ENCODE measurements around the gene CDH1.

CDH1 gene

DNA sequence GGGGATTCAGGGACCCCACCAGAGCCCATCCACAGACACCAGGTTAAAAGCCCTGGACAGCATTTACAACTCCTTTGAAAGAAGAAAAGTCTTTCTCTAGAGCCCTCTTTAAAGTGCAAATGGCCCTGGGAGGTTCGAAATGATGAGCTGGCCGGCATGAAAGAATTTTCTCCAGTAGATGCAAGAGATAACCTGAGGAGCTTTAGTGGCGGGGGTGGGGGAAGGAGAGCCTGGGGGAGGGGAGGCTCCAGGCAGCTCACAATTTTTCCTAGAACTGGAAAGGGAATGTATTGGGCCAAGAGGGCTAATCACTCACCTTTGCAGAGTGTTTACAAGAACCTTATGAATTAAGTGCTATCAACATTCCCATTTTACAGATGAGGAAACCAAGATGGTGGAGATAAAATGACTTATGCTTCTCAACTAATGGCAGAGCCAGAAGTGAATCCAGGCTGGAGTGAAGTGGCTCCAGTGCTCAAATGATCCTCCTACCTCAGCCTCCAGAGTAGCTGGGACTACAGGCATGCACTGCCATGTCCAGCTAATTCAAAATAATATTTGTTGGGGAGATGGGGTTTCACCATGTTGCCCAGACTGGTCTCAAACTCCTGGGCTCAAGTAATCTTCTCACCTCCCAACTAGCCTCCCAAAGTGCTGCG is 4.2 kb upstream of the CDH1 start:
- DNase-seq: no peak

DNA sequence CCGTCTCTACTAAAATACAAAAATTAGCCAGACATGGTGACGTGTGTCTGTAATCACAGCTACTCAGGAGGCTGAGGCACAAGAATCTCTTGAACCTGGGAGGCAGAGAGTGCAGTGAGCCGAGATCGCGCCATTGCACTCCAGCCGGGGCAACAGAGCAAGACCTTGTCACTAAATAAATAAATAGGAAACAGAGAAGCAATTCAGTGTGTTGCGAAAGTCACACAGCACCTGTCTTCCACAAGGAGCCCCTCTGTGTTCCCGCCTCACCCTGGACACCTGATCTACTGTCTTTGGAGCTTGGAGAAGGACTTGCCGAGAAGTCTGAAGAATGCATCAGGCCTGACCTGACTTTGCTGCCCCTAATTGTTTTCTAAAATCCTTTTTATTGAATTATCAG is 3.5 kb upstream of the CDH1 start:
- DNase-seq: no peak

DNA sequence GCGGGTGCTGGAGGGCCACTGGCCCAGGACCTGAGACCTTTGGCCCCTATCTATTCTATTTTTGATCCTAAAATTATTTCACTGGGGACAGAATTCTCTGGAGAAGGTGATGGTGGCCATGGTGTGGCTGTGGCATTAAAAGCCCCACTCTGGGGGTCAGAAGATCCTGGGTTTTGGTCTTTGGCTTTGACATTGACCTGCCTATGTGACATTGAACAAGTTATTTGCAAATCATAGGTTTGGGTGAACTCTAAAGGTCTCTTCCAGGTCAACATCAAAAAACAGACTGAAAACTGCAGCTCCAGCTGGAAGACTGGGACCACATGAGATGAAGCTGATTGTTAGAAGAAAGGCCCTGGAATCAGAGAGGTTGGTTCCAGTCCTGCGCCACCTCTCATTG is 2.3 kb upstream of the CDH1 start:
- no peak for DNase-seq

DNA sequence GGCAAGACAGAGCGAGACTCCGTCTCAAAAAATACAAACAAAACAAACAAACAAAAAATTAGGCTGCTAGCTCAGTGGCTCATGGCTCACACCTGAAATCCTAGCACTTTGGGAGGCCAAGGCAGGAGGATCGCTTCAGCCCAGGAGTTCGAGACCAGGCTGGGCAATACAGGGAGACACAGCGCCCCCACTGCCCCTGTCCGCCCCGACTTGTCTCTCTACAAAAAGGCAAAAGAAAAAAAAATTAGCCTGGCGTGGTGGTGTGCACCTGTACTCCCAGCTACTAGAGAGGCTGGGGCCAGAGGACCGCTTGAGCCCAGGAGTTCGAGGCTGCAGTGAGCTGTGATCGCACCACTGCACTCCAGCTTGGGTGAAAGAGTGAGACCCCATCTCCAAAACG is 531 bp upstream of the CDH1 start:
- DNase-seq: no peak

DNA sequence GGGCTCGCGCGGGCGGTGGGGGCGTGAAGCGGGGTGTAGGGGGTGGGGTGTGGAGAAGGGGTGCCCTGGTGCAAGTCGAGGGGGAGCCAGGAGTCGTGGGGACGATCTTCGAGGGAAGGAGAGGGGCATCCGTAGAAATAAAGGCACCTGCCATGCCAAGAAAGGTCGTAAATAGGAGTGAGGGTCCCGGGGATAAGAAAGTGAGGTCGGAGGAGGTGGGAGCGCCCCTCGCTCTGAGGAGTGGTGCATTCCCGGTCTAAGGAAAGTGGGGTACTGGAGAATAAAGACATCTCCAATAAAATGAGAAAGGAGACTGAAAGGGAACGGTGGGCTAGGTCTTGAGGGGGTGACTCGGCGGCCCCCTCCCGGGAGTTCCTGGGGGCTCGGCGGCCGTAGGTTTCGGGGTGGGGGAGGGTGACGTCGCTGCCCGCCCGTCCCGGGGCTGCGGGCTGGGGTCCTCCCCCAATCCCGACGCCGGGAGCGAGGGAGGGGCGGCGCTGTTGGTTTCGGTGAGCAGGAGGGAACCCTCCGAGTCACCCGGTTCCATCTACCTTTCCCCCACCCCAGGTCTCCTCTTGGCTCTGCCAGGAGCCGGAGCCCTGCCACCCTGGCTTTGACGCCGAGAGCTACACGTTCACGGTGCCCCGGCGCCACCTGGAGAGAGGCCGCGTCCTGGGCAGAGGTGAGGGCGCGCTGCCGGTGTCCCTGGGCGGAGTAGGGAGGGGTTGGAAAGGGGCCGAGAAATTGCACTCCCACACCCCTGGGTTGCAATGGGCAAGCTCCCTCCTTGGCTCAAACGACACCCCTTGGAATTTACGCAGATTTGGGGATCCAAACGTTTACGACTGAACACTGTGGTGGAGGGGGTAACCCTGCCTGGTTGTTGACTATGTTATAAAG is 888 bp downstream of the CDH1 start:
- DNase-seq: no peak

DNA sequence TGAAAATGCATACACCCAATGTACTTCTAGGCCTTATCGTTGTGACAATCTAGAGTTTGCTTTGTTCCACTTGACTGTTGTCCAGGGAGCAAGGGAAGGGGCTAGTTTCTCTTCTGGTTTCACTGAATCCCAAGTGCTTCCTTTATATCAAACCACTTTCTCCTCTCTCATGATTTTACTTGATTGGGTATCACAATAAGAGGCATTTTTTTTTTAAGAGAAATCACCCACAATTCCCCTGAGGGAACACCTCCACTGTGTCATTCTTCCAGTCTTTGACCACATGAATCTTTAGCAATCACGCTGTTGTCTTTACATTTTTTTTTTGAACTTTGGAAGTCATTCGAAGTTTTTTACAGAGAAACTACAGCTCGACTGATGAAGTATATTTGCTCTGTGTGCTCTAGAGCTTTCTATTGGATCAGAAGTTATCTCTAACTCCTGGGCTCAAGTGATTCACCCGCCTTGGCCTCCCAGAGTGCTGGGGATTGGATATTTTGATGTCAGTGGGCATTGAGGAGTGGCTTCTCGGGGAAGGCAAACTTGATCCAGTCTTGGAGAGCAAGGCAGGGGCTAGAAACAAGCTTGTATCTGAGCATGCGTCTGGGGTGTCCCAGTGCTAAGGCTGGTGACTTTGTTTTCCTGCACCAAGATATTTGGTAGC is 3.0 kb downstream of the CDH1 start:
- DNase-seq: no peak

DNA sequence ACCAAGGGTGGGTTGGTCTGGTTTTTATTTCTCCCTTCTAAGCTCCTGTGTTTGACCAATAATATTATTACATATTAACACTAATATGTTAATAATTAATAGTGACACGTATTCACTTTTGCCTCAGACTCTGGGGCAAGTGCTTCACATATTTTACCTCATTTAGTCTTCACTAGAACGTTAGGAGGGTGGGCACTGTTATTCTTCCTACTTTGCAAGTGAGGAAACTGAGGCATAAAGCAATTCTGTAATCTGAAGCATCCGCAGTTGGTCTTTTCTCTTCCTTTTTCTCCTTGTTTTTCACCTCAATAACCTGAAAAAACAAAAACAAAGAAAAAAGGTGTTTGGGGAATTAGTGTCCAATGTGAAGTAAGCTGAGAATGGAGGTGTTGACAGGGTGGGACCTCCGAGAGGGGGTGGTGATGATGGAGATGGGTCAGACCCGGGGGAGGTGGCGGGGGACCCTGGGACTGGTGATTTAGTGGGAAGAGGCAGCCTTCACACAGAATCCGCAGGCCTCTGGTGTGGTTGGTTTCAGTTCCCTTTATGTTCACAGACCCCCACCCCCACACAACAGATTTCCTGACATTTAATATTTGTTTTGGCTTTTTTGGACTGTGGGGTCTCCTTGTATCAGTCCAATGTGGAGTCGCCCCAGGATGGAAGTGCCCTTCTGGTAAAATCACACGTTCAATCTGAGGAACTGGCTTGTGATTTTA is 3.7 kb downstream of the CDH1 start:
- DNase-seq: no peak

DNA sequence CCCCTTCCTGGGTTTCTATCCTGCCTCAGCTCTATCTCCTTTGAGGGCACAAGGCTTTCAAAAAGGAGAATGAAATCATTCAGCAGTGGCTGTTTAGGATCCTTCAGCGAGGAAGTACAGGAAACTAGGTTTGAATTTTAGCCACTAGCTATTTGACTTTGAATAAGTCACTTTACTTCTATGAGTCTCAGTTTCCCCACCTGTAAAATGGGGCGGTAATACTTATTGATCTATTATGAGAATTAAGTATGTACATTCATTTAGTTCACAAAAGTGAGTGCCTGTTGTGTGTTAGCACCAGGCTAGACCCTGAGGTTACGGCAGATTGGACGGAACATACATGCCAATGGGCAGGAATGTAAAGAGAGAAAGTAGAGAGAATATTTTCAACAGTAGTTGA is 6.6 kb downstream of the CDH1 start:
- no peak for DNase-seq

DNA sequence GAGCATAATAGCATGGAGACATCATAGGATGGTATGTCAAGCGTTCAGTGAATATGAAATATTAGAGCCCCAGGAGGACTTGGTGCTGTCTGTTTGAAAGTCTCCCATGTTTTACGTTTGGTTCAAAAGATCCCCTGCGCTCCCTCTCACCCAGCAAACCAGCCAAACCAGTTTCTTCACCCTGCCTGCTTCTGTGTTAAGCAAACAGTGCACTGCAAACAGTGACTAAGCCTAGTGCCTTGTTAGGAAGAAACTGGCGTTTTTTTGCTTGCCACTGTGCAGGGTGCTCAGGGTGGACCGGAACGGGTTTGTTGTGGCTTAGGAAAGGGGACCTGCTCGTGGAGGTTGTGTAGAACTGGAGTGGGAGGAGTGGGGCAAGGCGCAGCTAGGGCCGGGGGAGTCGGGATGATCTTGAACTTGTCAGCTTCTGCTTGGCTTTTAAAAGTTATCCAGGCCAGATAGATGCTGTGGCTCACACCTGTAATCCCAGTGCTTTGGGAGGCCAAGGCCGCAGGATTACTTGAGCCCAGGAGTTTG is 7.7 kb downstream of the CDH1 start:
- DNase-seq: no peak

DNA sequence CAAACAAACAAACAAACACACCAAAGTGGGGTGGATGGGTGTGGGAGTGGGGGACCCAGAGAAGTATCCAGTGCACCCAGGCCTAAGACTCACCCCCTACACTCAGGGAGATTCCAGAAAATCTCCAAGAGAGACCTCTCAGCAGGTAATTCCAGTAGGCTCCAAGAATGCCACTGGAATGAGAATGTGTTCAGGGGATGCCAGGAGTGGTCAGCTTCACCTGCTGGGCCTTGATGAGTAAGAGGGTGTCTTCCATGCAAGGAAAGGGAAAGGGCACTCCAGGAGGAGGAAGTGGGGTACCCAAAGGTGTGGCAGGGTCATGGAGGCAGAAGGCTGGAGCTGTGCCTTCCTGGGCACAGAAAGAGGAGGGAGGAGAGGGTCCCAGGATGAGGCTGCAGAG is 9.9 kb downstream of the CDH1 start:
- DNase-seq: no peak

DNA sequence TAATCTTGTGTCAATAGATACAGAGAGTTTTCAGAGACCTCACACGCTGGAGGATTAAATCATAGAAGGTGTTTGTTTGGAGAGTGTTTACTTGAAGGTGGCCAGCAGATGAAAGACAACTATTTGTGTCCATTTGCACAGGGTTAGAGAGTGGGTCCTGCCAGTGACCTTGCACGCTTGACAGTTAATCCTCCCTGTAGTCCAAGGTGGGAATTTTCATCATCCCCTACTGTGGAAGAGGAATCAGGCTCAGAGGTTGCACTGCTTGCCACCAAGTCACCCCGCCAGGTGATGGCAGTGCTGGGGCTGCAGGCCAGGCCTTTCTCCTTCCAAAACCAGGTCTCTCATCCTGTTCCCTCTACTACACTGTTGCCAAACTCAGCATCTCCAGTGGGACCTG is 12.3 kb downstream of the CDH1 start:
- DNase-seq: peak; percentile 19

DNA sequence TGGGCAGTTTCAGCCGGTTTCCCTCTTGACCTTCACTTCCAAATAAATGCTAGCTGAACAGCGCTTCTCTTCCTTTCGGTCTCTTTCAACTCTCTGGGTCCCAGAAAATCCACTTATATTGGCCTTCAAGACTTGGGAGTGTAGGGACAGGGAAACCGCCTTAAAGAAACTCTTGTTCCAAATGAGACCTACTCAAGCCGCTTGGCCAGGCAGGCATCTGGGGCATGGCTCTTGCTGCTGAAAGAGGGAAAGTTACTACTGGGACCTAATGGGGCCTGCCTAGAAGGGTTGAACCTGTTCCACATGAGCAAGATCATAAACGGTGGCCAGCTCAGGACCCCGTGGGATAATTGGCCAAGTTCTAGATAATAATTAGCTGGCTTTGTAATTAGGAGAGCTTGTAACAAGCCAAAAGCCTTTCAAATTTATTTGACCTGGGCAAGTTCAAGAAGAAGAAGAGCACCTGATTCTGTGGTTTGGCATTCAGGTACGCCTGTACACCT is 13.2 kb downstream of the CDH1 start:
- DNase-seq: no peak

DNA sequence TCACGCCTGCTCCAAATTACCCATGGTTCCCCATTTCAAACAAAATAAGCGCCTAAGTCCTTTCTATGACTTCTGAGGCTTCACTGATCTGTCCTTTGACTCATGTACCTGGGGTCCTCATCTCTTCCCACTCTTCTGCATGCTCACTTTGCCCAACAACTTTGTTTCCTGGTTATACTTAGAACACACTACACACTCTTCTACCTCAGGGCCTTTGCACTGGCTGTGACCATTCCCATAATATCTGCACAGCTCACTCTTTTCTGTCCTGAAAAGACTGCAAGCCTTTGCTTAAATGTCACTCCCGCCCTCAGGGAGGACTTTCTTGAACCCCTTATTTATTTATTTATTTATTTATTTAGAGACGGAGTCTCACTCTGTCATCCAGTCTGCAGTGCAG is 14.1 kb downstream of the CDH1 start:
- no peak for DNase-seq

DNA sequence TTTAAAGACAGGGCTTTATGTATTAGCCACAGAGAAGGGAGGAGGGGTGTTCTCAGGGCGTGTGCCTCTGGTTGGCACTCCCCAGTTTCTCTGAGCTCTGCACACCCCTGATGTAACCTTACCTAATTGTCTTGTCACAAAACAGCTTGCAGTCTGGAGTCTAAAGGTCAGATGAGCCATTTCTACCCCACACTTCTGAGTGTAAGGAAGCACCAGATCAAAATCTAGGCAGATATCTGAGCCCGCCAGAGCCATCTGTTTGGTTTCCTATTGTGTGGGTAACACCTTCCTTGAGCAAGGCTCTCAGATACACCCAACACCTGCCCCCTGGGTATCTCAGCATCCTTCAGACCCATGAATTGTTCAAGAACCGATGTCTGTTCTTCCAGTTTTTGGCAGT is 15.5 kb downstream of the CDH1 start:
- DNase-seq: peak; percentile 76

DNA sequence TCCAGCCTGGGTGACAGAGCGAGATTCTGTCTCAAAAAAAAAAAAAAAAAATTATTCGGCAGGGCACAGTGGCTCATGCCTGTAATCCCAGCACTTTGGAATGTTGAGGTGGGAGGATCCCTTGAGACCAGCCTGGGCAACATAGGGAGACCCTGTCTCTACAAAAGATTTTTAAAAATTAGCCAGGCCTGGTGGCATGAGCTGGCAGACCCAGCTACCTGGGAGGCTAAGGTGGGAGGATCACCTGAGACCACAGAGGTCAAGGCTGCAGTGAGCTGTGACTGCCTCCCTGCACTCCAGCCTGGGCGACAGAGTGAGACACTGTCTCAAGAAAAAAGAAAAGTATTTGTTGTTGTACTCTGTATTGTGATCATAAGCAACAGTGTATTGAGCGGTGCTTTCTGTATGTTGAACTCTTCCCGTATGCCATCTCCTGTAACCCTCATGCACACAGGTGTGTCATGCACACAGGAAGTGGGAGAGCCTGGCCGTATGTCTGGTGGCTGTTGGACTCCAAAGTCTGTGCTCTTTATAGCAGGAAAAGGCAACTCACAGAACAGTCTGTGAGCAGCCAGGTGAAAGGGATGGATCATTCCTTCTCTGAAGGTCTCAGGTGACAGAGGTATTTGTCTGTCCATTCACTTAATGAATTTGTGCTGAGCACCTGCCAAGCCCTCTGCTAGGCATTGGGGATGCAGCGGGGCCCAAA is 17.1 kb downstream of the CDH1 start:
- no peak for DNase-seq

DNA sequence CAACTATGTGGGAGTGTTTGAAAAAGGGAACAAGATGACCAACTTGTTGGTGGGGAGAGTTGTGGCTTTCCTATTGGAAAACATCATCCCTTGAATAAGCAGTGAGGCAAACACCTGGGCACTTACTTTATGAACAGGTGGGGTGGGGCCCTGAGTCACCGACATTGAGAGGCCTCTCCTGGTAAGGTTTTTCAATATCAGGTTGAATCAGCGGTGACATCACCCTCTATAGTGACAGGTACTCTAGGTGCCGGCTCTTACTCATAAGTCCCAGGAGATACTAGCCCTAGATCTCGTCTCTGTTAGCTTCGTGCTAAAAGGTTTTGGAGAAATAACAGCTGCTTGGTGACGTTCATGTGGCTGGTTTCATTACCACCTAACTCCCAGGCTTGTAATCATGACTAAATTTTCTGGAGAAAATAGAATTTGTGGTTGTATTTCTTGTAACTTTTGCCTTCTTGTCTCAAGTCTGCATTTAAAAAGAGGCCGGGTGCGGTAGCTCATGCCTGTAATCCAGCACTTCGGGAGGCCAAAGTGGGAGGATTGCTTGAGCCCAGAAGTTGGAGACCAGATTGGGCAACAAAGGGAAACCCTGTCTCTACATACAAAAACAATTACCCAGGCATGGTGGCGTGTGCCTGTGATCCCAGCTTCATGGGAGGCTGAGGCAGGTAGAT is 19.3 kb downstream of the CDH1 start:
- DNase-seq: peak; percentile 90

DNA sequence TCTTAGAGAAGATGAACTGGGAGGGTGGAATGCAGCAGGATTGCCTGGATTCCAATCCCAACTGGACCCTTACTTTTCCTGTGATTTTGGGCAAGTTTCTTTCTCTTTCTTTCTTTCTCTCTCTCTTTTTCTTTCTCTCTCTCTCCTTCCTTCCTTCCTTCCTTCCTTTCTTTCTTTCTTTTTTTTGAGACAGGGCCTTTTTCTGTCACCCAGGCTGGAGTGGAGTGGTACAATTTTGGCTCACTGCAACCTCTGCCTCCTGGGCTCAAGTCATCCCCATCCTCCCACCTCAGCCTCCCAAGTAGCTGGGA is 20.5 kb downstream of the CDH1 start:
- DNase-seq: peak; percentile 25

DNA sequence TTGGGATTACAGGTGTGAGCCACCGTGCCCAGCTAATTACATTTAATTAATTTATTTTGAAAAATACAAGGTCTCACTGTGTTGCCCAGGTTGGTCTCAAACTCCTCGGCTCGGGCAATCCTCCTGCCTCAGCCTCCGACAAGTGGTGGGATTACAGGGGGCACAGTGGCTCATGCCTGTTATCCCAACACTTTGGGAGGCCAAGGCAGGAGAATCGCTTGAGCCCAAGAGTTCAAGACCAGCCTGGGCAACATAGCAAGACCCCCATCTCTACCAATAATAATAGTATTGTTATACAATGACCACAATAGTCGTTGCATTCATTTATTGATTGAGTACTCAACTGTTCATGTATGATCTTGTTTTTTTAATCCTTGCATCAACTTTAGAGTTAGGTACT is 22.0 kb downstream of the CDH1 start:
- no peak for DNase-seq

DNA sequence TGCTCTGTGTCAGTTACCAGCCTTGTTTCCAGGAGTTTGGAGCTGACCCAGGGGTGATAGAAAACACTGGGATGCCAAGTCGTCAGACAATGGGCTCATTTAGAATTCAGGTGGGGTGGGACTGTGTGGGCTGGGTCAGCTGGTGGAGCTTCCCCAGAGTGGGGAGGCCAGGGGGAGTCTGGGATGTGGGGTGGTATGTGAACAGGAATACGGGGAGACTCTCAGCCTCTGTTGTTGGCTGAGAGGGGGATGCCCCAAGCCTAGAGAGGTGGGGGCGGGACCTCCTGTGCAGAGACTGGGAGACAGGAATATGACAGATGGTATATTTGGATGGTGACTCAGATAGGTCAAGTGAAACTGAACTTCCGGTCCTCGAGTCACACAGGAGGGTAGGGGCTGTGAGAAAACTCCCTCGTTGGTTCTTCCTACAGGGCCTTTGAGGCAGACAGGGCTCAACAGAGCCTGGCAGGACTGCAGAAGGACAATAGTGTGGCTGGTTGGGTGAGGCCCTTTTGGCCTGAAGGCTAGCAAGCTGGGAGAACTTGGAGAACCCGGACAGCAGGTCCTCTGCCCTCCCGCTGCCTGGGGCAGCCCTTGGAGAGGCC is 23.7 kb downstream of the CDH1 start:
- DNase-seq: peak; percentile 79

DNA sequence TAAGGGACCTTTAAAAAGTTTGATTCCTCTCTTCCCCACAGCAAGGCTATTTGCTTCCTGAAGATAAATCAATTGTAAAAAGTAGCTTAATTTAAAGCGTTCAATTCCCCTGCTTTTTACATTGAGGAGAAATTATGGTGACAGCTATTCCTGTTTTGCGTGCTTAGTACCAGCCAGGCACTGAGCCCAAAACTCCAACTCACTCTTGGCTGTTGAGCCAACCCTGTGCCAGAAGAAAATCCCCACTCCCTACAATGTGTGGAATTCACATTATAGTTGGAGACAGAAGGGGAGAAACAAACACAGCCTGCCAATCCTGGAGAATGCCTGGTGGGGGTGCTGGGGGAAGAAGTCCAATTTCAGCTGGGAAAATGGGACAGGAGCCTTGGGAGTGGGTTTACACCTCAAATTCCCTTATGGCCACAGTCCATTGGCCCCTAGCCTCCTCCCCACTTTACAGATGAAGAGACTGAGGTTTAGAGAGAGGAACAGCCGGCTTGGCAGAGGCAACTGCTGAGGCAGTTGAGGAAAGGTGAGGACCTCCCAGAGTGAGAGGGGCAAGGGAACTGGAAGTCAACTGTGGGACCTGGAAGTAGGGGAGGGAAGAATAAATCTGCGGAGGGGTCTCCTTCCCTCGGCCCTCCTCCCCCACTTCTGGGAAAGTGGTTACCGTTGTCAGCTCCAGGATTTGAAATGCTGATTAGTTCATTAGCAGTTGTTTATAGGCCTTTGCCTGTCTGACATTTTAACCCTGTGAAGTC is 26.1 kb downstream of the CDH1 start:
- no peak for DNase-seq

DNA sequence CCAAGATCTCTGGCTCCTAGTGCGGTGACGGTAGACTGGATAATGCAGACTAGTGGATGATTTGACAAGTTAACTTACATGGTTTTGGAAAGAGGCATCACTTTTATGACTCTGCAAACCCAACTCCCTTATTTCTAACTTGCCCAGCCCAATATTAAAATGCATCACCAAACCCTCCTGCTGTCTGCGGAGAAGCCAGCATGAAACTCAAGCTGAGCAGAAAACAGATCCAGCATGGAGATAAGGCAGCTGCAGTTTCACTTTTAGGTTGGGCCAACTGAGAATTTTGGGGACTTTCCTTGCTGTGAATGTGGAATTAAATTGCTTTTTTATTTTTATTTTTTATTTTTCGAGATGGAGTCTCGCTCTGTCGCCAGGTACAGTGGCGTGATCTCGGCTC is 27.8 kb downstream of the CDH1 start:
- peak; percentile 54 for DNase-seq
